HG03108 (cell line): ENCODE measurements around the gene LGALS7.
"Not testable (repeated sequence)": the region's sequence is repeated elsewhere in the genome, so short reads cannot be mapped to it uniquely, and the experiment has no call there.

ENCODE experiments used
- ATAC-seq: cut with Tn5 transposase; IDR thresholded peaks from one replicate; pipeline ENCODE4 v1.9.1; 2021; ENCODE audit warnings: moderate library complexity; ENCODE audit not compliant: unreplicated experiment

The LGALS7 gene

GRCh38 chr19:38800577-38801347 lies 27.4 kb upstream of the LGALS7 start:
- no peak for ATAC-seq

GRCh38 chr19:38799104-38799503 lies 25.8 kb upstream of the LGALS7 start:
- no peak for ATAC-seq

GRCh38 chr19:38797781-38798180 lies 24.5 kb upstream of the LGALS7 start:
- ATAC-seq: not testable (repeated sequence)

- ATAC-seq: no peak
Observed at GRCh38 chr19:38796154-38796553, 22.8 kb upstream of the LGALS7 start.

GRCh38 chr19:38795549-38795948 lies 22.2 kb upstream of the LGALS7 start:
- no peak for ATAC-seq

- ATAC-seq: no peak
Observed at GRCh38 chr19:38793671-38794070, 20.4 kb upstream of the LGALS7 start.

GRCh38 chr19:38793177-38793576 lies 19.9 kb upstream of the LGALS7 start:
- ATAC-seq: no peak

- ATAC-seq: no peak
Observed at GRCh38 chr19:38792250-38793111, 19.2 kb upstream of the LGALS7 start.

- ATAC-seq: peak; percentile 76
Observed at GRCh38 chr19:38791451-38792064, 18.2 kb upstream of the LGALS7 start.

- not testable (repeated sequence) for ATAC-seq
Observed at GRCh38 chr19:38790507-38791403, 17.4 kb upstream of the LGALS7 start.

GRCh38 chr19:38788478-38789243 lies 15.3 kb upstream of the LGALS7 start, which contains the start of gene LGALS7B:
Gene LGALS7B (plus strand): TSS chr19:38789200. CDS start chr19:38789227, 27 bp downstream.
- no peak for ATAC-seq

GRCh38 chr19:38786572-38787265 lies 13.4 kb upstream of the LGALS7 start:
- no peak for ATAC-seq

- not testable (repeated sequence) for ATAC-seq
Observed at GRCh38 chr19:38786061-38786460, 12.7 kb upstream of the LGALS7 start.

GRCh38 chr19:38785187-38785699 lies 11.9 kb upstream of the LGALS7 start:
- ATAC-seq: no peak

- no peak for ATAC-seq
Observed at GRCh38 chr19:38784224-38784623, 10.9 kb upstream of the LGALS7 start.

GRCh38 chr19:38782212-38782611 lies 8.9 kb upstream of the LGALS7 start:
- ATAC-seq: not testable (repeated sequence)

- no peak for ATAC-seq
Observed at GRCh38 chr19:38781058-38781457, 7.7 kb upstream of the LGALS7 start.

- ATAC-seq: no peak
Observed at GRCh38 chr19:38780443-38780842, 7.1 kb upstream of the LGALS7 start.

- no peak for ATAC-seq
Observed at GRCh38 chr19:38778733-38779132, 5.4 kb upstream of the LGALS7 start.
